HepG2 (cell line): Measurements from ENCODE around the gene LOXL3. TPM values are rescaled to one million over a fixed set of nuclear protein-coding genes. Genes with fewer than 3 reads are reported as not detected.
A peak's percentile ranks its signal among the peaks of the same experiment; 100 is the strongest.

Experiments used
- DNMT1 ChIP-seq: sonication (generic); formaldehyde crosslinking; IDR thresholded peaks from 2 replicates; pipeline ENCODE4 v1.5.1; 2020; ENCODE audit warnings: mild to moderate bottlenecking, missing genetic modification reagents
- ELF1 ChIP-seq: sonication (generic); formaldehyde crosslinking; IDR thresholded peaks from 2 replicates; pipeline ENCODE4 v1.4.0; 2020; ENCODE audit warnings: missing genetic modification reagents
- GATAD1 ChIP-seq: IDR thresholded peaks from 2 replicates; pipeline ENCODE4 v1.6.1; 2016; ENCODE audit warnings: missing genetic modification reagents, missing compliant biosample characterization
- GFI1 ChIP-seq: sonication (generic); formaldehyde crosslinking; IDR thresholded peaks from 2 replicates; pipeline ENCODE4 v1.5.0; 2020; ENCODE audit warnings: missing genetic modification reagents, mild to moderate bottlenecking, borderline replicate concordance
- HNRNPK ChIP-seq: fragments of 200-400 bp; formaldehyde crosslinking; IDR thresholded peaks from 2 replicates; pipeline ENCODE4 v1.6.1; 2018; ENCODE audit warnings: low read length, low read depth, moderate library complexity, mild to moderate bottlenecking; ENCODE audit not compliant: poor library complexity, severe bottlenecking
- JARID2 ChIP-seq: sonication (generic); formaldehyde crosslinking; IDR thresholded peaks from 2 replicates; pipeline ENCODE4 v1.8.1; 2023; ENCODE audit warnings: missing genetic modification reagents, inconsistent platforms; ENCODE audit not compliant: insufficient replicate concordance
- RBM22 ChIP-seq: fragments of 200-400 bp; formaldehyde crosslinking; optimal IDR thresholded peaks from 2 replicates; pipeline ENCODE3; 2017; ENCODE audit warnings: mild to moderate bottlenecking, low read length, moderate library complexity
- RORA ChIP-seq: sonication (generic); formaldehyde crosslinking; IDR thresholded peaks from 2 replicates; pipeline ENCODE4 v1.5.0; 2020; ENCODE audit warnings: mild to moderate bottlenecking, missing genetic modification reagents, moderate library complexity
- SIX4 ChIP-seq: sonication (generic); formaldehyde crosslinking; IDR thresholded peaks from 2 replicates; pipeline ENCODE4 v1.4.0; 2020; ENCODE audit warnings: missing genetic modification reagents
- SMYD3 ChIP-seq: sonication (generic); formaldehyde crosslinking; IDR thresholded peaks from 2 replicates; pipeline ENCODE4 v1.8.1; 2023; ENCODE audit warnings: mild to moderate bottlenecking, missing genetic modification reagents
- SP4 ChIP-seq: sonication (generic); formaldehyde crosslinking; IDR thresholded peaks from 2 replicates; pipeline ENCODE4 v1.8.1; 2023; ENCODE audit warnings: mild to moderate bottlenecking, missing genetic modification reagents
- SRY ChIP-seq: sonication (generic); formaldehyde crosslinking; IDR thresholded peaks from 2 replicates; pipeline ENCODE4 v1.8.0; 2022; ENCODE audit warnings: mild to moderate bottlenecking, missing genetic modification reagents
- XRCC5 ChIP-seq: fragments of 200-400 bp; formaldehyde crosslinking; optimal IDR thresholded peaks from 2 replicates; pipeline ENCODE3; 2017; ENCODE audit warnings: mild to moderate bottlenecking, low read length
- YY1 ChIP-seq: IDR thresholded peaks from 2 replicates; pipeline ENCODE4 v1.6.1; 2011; ENCODE audit warnings: low read length, low read depth, moderate library complexity, mild to moderate bottlenecking; ENCODE audit not compliant: insufficient read depth, insufficient replicate concordance
- ZMYM4 ChIP-seq: sonication (generic); formaldehyde crosslinking; IDR thresholded peaks from 2 replicates; pipeline ENCODE4 v1.8.1; 2023; ENCODE audit warnings: mild to moderate bottlenecking, missing genetic modification reagents
- ZNF382 ChIP-seq: sonication (generic); formaldehyde crosslinking; IDR thresholded peaks from 2 replicates; pipeline ENCODE4 v1.5.0; 2020; ENCODE audit warnings: missing genetic modification reagents, mild to moderate bottlenecking, borderline replicate concordance
- ZNF44 ChIP-seq: sonication (generic); formaldehyde crosslinking; IDR thresholded peaks from 2 replicates; pipeline ENCODE4 v1.5.1; 2020; ENCODE audit warnings: mild to moderate bottlenecking, missing genetic modification reagents
- ZNF496 ChIP-seq: sonication (generic); formaldehyde crosslinking; IDR thresholded peaks from 2 replicates; pipeline ENCODE4 v1.8.1; 2023; ENCODE audit warnings: mild to moderate bottlenecking, moderate library complexity, missing genetic modification reagents; ENCODE audit not compliant: insufficient replicate concordance
- ZNF674 ChIP-seq: sonication (generic); formaldehyde crosslinking; IDR thresholded peaks from 2 replicates; pipeline ENCODE4 v1.5.0; 2020; ENCODE audit warnings: low read depth, mild to moderate bottlenecking, missing genetic modification reagents
- ZNF879 ChIP-seq: sonication (generic); formaldehyde crosslinking; IDR thresholded peaks from 2 replicates; pipeline ENCODE4 v1.8.1; 2023; ENCODE audit warnings: missing genetic modification reagents
- ZNF891 ChIP-seq: sonication (generic); formaldehyde crosslinking; IDR thresholded peaks from 2 replicates; pipeline ENCODE4 v1.5.0; 2020; ENCODE audit warnings: mild to moderate bottlenecking, missing genetic modification reagents
- polyA plus RNA-seq, 8 experiments: library from polyadenylated mRNA; depleted of rRNA in 3 of 8; stranded (reverse) in 7 of 8; unstranded in 1 of 8; fragments of >200 nt; fragmentation: Illumina TruSeq in 4 of 8; extraction: Trizol in 4 of 8; gene quantifications; 2 replicates each; pipeline versions ENCODE4 v1.2.1 to v1.2.3, GENCODE V29; 2011 to 2016; ENCODE audit warnings: low read depth in 4 of 8, missing spikeins in 1 of 8, mixed read lengths in 1 of 8; ENCODE audit not compliant: insufficient read depth in 1 of 8
- total RNA-seq, 5 experiments: library from RNA; depleted of rRNA; stranded (reverse); fragments of >200 nt; fragmentation: Illumina TruSeq; extraction: Trizol; gene quantifications; 2 replicates each; pipeline ENCODE4 v1.2.3, GENCODE V29; 2016; ENCODE audit warnings: low read depth in 1 of 5
- TF ChIP-seq, protein P1 (sequence below): sonication (generic); formaldehyde crosslinking; IDR thresholded peaks from 2 replicates; pipeline ENCODE4 v1.4.0; 2020; ENCODE audit warnings: mild to moderate bottlenecking, low read depth, missing genetic modification reagents
- TF ChIP-seq, protein P2 (sequence below): sonication (generic); formaldehyde crosslinking; IDR thresholded peaks from 2 replicates; pipeline ENCODE4 v1.8.0; 2022; ENCODE audit warnings: missing genetic modification reagents, low read depth, mild to moderate bottlenecking, borderline replicate concordance
- TF ChIP-seq, protein P3 (sequence below): IDR thresholded peaks from 2 replicates; pipeline ENCODE4 v1.6.1; 2016; ENCODE audit warnings: low read depth, missing genetic modification reagents, missing compliant biosample characterization

The LOXL3 gene
- total and polyA plus RNA-seq, 2 of the 13 experiments (the other 11 are each of a cell fraction or from before 2014, with no cell fraction given): 0.55 to 6.5 TPM

DNA sequence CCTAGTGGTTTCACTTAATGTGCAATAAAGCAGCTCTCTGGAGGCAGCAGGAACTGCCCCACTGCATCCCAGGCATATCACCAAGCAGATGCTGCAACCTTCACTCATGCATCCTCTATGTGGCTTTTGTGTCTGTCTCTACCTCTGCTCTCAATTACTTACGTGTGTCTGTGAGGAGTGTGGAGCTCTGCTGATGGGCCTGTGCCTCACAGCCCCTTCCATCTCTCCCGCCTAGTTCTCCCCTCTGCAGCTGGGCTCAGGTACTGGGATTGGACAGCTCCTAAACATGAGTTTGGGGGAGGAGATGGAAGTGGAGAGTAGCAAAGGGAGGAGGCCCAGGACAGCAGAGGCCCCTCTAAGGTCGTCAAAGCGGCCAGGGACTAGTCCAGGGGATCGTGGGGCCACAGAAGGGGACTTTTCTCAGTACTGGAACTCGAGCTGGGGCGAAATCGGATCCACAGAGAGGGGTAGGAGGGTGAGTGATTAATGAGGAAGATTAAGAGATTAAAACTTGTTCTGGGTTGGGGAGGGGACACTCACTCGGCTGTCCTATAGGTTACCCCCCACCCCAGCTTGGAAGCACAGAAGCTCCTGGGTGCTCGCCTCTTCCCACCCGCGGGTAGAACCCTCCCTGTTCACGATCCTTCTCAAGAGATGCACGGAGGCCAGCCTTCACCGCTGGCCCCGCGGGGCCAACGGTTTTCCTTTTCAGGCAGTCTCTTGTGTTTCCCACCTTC, 52.2 kb downstream of the LOXL3 start (continued):
- TF ChIP-seq, protein P1, sequence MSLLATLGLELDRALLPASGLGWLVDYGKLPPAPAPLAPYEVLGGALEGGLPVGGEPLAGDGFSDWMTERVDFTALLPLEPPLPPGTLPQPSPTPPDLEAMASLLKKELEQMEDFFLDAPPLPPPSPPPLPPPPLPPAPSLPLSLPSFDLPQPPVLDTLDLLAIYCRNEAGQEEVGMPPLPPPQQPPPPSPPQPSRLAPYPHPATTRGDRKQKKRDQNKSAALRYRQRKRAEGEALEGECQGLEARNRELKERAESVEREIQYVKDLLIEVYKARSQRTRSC (CRISPR knock-in tag): 0 out of 2 replicates have a peak, but pooled peaks have one; percentile 13
- TF ChIP-seq ZNF674 (CRISPR knock-in tag) (no peak), YY1 (peak; percentile 20), JARID2 (no peak), SIX4 (CRISPR knock-in tag) (no peak), ZNF496 (CRISPR knock-in tag) (no peak), GATAD1 (0 out of 2 replicates have a peak, but pooled peaks have one; percentile 31), RORA (CRISPR knock-in tag) (no peak), ZNF891 (CRISPR knock-in tag) (no peak), RBM22 (peak; percentile 70), GFI1 (no peak), ELF1 (CRISPR knock-in tag) (no peak), HNRNPK (no peak), DNMT1 (CRISPR knock-in tag) (no peak), ZMYM4 (CRISPR knock-in tag) (0 out of 2 replicates have a peak, but pooled peaks have one; percentile 29), SMYD3 (0 out of 2 replicates have a peak, but pooled peaks have one; percentile 18), XRCC5 (peak; percentile 31), ZNF382 (no peak), SRY (no peak), SP4 (no peak), ZNF44 (CRISPR knock-in tag) (0 out of 2 replicates have a peak, but pooled peaks have one; percentile 83), ZNF879 (CRISPR knock-in tag) (0 out of 2 replicates have a peak, but pooled peaks have one; percentile 31)
- TF ChIP-seq, protein P2, sequence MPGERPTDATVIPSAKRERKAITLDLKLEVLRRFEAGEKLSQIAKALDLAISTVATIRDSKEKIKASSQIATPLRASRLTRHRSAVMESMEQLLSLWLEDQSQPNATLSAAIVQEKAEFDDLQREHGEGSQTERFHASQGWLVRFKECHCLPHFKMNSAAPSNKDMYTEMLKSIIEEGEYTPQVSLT: no peak
- TF ChIP-seq, protein P3, sequence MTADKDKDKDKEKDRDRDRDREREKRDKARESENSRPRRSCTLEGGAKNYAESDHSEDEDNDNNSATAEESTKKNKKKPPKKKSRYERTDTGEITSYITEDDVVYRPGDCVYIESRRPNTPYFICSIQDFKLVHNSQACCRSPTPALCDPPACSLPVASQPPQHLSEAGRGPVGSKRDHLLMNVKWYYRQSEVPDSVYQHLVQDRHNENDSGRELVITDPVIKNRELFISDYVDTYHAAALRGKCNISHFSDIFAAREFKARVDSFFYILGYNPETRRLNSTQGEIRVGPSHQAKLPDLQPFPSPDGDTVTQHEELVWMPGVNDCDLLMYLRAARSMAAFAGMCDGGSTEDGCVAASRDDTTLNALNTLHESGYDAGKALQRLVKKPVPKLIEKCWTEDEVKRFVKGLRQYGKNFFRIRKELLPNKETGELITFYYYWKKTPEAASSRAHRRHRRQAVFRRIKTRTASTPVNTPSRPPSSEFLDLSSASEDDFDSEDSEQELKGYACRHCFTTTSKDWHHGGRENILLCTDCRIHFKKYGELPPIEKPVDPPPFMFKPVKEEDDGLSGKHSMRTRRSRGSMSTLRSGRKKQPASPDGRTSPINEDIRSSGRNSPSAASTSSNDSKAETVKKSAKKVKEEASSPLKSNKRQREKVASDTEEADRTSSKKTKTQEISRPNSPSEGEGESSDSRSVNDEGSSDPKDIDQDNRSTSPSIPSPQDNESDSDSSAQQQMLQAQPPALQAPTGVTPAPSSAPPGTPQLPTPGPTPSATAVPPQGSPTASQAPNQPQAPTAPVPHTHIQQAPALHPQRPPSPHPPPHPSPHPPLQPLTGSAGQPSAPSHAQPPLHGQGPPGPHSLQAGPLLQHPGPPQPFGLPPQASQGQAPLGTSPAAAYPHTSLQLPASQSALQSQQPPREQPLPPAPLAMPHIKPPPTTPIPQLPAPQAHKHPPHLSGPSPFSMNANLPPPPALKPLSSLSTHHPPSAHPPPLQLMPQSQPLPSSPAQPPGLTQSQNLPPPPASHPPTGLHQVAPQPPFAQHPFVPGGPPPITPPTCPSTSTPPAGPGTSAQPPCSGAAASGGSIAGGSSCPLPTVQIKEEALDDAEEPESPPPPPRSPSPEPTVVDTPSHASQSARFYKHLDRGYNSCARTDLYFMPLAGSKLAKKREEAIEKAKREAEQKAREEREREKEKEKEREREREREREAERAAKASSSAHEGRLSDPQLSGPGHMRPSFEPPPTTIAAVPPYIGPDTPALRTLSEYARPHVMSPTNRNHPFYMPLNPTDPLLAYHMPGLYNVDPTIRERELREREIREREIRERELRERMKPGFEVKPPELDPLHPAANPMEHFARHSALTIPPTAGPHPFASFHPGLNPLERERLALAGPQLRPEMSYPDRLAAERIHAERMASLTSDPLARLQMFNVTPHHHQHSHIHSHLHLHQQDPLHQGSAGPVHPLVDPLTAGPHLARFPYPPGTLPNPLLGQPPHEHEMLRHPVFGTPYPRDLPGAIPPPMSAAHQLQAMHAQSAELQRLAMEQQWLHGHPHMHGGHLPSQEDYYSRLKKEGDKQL: no peak
